Fibroblast of skin of abdomen (primary cell): ENCODE measurements around the gene AHCYL1.

Experiments
- DNase-seq: peaks from one replicate; pipeline ENCODE4 v3.0.0-alpha.2; 2013

Gene AHCYL1

DNA sequence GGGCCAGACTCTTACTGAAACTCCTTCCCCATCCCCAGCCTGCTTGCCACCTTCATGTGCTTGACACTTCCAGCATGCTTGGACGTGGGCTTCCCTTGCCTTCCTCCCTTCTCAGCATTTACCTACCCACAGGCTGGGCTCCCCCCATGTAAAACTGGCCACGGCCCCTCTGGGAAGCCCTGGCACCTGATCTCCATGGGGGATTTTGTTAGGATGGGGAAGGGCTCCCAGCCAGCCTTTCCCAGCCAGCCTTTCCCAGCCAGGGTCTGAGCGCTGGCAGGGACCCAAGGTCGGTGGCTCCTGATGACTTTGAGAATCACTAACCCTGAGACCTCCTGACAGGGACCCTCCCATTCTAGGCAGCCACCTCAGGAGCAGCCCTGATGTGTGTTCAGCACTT, 79.2 kb downstream of the AHCYL1 start:
- no peak for DNase-seq

DNA sequence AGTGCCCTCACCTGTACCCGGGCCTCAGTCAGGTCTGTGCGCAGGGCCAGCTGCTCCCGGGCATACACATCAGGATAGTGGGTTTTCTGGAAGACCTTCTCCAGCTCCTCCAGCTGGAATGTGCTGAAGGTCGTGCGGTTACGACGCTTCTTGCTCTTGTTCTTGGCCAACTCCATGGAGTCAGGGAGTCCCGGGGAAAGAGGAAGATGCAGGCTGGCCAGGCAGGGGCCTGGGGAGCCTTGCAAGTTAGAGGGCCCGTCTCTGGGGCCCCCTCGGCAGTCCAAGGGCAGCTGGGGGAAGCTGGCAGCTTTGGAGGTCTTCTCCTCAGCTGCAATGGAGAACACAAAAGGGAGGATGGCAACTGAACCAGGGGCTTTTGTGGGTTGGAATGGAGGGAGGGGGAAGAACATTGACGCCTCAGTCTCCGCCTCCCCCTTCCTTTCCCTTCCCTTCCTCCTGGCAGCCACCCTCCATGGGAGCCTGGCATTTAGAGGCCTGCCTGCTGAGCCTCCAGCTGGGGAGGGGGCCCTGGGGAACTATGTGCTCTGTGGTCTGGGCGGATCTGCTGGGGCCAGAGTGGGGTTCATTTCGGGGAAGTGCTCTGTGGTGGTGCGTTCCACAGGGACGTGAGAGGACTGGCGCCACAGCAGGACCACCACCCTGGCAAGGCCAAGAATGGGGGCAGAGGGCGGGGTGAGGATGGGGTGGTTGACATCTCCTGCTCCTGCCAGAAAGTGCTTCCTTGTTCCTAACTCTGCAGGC, 80.2 kb downstream of the AHCYL1 start:
- DNase-seq: no peak

GRCh38 chr1:110065841-110066240, 81.3 kb downstream of the AHCYL1 start:
- DNase-seq: no peak

- no peak for DNase-seq
Measured at GRCh38 chr1:110067479-110067892, 82.9 kb downstream of the AHCYL1 start.

DNA sequence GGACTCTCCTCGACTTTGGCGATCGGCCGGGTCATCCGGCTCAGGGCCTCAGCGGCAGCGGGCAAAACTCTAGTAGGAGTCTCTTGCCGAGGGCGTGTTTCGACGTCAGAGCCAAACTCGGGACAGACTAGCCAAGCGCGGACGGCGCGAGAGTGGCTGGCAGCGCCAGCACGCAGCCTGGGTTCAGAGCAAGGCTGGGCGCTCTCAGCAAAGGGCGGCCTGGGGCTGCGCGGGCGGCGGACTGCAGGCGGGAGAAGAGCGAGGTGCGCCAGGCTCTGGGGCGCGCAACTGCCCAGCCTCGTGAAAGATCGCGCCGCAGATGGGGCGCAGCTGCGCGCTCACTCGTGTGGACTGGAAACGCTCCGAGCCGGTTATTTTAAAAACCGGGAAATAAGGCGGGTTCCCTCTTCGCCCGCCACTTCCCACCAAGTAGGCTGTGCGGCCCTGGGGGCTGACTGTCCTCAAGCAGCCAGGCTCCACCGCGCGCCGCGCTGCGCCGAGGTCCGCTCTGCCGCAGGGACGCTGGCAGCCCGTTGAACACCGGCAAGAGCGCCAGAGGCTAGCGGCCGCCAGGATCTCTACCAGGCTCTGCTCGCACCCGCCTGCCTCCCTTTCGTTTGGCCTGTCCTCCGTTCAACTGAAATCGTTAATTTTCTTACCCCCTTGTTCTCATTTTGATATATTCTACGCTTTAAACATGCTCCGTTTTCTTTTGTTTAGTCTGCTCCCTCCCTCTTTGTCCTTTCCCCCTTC, 83.5 kb downstream of the AHCYL1 start:
- no peak for DNase-seq

- no peak for DNase-seq
Measured at GRCh38 chr1:110068646-110069403, 84.3 kb downstream of the AHCYL1 start.

DNA sequence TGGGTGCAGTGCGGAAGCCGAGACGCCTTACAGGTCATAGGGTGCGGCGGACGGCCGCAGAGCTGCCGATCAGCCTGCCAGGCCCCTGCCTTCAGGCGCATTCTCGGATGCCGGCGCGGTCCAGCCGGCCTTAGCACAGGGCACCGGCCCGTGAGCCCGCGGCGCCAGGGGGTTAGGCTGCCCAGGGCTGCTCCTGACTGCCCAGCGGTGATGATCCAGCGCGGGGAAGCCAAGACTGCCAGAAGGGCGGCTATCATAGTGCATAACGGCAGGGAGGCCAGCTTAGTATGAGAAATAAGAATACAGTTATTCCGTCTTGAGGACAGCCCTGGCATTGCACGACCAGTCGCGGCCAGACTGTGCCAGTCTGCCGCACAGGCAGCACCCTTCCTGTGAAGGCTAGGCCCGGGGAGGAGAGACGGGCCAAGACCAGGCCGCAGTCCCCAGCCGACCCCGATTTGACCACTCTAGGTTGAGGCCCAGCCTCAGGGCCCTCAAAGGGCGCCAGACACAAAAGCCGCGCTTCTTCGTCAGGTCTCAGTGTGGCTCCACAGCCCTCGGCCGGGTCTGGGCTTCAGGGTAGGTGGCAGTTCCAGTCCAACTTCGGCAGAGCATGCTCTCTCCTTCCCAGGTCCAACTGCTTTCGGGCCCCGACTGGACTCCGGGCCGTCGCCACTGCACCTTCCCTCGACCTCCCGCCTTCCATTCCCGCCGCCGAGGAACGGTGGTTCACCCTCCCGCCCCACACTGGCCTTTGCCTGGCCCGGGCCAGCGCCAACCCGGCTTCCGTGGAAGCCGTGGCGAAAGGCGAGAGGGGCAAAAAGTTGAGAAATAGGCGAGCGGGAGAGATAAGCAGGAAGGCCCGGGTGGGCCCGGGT, 85.1 kb downstream of the AHCYL1 start:
- DNase-seq: no peak

DNA sequence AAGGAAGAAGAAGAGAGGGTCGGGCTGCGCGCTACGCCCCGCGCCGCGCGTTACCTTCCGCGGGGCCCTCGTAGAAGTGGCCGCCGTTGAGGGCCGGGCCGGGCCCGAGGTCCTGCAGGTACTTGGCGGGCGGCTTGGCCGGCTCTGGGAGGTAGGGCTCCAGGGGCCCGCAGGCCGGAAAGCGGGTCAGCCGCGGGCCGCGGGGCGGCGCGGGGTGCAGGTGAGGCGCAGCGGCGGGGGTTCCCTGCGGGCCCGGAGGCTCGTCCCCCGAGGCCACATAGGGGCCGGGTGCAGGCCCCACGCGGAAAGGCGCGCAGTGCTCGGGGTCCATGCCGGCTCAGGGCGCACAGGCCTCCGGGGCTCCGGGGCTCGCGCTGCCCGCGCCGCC, 85.7 kb downstream of the AHCYL1 start:
- DNase-seq: no peak

DNA sequence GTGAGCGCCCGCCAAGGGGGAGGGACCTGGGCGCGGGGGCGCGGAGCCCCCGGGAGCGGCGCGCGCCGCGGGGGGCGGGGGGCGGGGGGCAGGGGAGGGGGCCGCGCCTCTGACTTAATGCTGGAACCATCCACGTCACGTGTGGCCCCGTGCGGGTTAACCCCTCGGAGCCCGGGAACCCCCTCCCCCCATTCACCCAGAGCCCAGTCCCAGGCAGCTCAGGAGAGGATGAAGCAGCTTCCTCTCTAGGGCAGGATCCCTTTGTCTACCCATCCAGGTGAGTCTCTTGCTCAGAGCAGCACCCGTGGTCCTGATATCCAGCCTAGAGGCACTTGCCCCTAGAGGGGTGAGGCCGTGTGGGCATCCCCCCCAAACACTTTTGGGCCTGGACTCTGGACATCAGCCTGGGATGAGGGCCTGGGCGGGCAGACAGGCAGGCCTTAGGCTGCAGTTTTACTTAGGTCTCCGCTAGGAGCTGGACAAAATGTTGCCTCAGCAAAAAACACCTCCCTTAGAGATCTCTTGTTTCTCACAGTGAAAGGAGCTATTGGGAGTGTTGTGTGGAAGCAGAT, 86.2 kb downstream of the AHCYL1 start, which contains the start of gene ALX3:
Gene ALX3 (minus strand): TSS at position 2 of the 572 bp plus-strand sequence. CDS start 60 bp downstream, outside the sequence.
- no peak for DNase-seq
